OCI-M2 (cell line): Measurements from ENCODE around the gene ZNF732.
"Not testable (repeated sequence)": the region's sequence is repeated elsewhere in the genome, so short reads cannot be mapped to it uniquely, and the experiment has no call there.

Experiments
- DNase-seq: peaks from one replicate; lab custom pipeline; 2025; ENCODE audit not compliant: unreplicated experiment; lab: John Stamatoyannopoulos, UW

Gene ZNF732

DNA sequence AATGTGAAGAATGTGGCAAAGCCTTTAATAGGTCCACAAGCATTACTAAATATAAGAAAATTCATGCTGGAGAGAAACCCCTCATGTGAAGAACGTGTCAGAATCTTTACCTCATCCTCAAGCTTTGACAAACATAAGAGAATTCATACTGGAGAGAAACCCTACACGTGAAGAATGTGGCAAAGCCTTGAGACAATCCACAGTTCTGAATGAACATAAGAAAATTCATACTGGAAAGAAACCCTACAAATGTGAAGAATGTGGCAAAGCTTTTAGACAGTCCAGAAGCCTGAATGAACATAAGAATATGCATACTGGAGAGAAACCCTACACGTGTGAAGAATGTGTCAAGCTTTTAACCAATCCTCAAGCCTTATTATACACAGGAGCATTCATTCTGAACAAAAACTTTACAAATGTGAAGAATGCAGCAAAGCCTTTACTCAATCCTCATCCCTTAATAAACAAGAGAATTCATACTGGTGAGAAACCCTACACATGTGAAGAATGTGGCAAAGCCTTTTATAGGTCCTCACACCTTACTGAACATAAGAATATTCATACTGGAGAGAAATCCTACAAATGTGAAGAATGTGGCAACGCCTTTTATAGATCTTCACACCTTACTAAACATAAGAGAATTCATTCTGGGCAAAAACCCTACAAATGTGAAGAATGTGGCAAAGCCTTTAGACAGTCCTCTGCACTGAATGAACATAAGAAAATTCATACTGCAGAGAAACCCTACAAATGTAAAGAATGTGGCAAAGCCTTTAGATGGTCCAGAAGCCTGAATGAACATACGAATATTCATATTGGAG is 51.1 kb downstream of the ZNF732 start:
- no peak for DNase-seq

DNA sequence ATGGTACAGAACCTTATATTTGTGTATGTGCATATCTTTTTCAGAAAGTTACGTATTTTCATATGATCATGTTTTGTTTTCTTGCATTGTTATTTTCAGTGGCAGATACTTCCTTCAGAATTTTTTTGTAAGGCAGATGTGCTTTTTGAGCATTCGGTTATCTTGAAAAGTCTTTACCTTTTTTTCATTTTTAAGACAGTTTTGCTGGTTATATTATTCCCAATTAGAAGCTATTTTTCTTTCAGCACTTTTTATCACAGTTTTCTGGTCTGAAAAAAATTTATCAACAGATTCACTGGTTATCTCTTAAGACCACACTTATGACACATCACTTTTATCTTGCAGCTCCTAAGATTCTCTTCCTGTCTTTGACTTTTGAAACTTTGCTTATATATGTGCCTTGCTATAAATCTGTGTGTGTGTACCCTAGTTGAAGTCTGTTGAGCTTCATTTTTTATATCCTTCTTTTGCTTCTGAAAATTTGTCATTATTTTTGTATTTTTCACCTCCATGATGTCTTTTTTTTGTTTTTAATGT is 53.1 kb downstream of the ZNF732 start:
- DNase-seq: no peak

DNA sequence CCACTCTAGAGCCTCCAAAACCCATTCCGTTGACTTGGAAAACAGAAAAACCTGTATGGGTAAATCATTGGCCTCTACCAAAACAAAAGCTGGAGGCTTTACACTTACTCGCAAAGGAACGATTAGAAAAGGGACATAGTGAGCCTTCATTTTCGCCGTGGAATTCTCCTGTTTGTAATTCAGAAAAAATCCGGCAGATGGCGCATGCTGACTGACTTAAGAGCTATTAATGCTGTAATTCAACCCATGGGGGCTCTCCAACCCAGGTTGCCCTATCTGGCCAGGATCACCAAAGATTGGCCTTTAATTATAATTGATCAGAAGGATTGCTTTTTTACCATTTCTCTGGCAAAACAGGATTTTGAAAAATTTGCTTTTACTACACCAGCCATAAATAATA is 60.8 kb downstream of the ZNF732 start:
- DNase-seq: no peak

DNA sequence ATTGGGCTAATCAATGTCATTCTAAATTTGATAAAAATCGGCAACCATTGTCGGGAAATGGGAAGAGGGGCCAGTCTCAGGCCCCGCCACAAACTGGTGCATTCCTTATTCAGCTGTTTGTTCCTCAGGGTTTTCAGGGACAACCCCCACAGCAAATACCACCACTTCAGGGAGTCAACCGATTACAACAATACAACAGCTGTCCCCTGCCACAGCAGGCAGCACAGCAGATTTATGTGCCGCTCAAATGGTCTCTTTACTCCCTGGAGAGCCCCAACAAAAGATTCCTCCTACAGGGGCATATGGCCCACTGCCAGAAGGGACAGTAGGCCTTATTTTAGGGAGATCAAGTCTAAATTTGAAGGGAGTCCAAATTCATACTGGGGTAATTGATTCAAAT is 61.8 kb downstream of the ZNF732 start:
- no peak for DNase-seq

DNA sequence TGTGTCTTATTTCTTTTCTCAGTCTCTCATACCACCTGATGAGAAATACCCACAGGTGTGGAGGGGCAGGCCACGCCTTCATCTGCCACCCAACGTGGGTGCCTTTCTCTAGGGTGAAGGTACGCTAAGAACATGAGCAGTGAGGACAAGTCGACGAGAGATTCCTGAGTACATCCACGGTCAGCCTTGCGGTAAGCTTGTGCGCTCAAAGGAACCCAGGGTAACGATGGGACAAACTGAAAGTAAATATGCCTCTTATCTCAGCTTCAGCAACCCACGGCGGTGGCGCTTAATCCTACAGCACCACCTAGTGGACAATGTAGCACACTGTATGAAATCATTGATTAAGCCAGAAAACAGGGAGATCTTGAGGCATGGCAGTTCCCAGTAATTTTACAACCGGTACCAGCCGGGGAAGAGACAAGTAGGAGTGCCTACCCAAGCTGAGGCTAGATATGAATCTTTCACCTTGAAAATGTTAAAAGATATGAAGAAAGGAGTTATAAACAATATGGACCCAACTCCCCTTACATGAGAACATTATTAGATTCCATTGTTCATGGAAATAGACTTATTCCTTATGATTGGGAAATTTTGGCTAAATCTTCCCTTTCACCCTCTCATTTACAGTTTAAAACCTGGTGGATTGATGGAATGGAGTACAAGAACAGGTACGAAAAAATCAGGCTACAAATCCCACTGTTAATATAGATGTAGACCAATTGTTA is 63.0 kb downstream of the ZNF732 start:
- DNase-seq: no peak

DNA sequence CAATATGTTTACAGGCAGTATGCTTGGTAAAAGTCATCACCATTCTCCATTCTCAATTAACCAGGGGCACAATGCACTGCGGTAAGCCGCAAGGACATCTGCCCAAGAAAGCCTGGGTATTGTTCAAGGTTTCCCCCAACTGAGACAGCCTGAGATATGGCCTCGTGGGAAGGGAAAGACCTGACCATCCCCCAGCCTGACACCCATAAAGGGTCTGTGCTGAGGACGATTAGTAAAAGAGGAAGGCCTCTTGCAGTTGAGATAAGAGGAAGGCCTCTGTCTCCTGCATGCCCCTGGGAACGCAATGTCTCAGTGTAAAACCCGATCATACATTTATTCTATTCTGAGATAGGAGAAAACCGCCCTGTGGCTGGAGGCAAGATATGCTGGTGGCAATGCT is 63.9 kb downstream of the ZNF732 start:
- not testable (repeated sequence) for DNase-seq

DNA sequence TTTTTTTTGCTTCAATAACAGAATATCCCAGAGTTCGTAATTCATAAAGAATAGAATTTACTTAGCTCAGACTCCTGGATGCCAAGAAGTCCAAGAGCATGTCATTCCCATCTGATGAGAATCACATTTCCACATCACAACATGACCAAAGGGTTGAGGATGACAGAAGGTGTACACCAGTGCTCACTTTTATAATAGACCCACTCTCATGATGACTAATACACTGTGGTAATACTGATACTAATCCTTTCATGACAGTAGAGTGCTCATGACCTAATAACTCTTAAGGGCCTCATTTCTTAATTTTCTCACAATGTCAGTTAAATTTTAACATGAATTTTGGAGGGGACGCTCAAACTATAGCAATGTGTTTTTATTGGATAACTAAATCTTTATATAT is 69.2 kb downstream of the ZNF732 start:
- no peak for DNase-seq

DNA sequence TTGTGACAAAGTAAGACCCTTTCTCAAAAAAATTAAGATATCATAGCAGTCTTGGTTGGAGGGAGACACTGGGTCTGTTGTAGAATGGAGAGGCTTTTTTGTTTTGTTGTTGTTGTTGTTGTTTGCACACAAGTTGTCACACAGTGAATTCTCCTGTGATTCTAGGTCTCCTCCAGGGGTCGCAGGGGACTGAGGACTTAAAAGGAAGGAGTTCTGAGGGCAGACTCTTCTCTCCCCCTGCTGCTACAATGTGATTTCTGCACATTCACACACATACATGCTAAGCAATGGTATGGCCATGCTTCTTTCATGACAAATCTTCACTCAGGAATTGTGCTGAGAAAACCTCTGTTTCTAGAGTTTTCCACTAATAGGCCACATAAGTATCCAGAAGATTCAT is 71.1 kb downstream of the ZNF732 start:
- no peak for DNase-seq

DNA sequence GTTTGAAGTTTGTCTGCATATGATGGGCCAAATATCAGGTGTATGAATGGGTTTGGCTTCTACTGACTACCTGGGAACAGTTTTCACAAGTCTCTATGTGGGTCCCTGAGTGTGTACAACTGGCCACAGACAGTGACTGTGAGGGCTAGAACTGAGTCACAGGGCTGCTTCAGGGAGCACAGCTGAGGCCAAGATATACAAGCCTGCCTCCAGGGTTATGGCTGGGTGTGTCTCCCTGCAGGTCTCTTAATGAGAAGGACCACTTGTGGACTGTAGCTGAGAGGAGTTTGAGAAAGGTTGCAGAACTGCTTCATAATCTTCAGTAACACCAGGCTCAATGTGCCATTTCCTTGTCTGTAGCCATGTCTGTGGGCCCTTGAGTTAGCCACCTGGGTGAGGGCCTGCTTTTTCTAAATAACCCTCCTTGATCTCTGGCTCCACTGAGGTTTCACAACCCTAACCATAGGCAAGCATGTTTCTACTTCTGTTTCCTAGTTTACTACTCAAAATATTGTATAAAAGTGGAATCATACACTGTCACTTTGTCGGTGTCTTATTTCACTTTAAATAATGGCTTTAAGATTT is 81.3 kb downstream of the ZNF732 start:
- no peak for DNase-seq
